NOMO-1 (cell line): Measurements from ENCODE around the gene TRMT2A.

Experiments
- DNase-seq, 2 experiments: peaks; one replicate each; lab custom pipeline; 2025; ENCODE audit not compliant: unreplicated experiment in 2 of 2; lab: John Stamatoyannopoulos, UW

TRMT2A gene

GRCh38 chr22:20107951-20108756 is 8.9 kb downstream of the TRMT2A start:
- DNase-seq = no peak

DNA sequence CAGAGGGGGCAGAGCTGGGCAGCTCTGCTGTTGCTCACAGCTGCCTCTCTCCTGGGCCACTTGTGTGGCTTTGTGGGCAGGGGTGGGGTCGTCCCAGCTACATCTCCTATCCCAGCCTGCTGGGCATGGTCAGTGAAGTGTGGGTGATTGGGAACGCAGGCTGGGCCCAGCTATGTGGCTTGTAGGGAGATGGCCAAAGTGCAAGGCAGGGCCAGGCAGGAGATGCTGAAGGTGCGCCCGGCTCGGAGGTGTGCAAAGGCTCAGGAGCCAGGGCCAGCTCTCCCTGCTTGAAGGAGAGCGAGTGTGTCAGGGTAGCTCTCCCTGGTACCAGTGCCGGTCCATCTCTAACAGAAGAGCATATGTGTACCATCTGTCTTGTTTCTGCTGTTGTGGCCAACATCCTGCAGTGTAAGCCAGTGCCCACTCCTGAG is 9.5 kb downstream of the TRMT2A start:
- no peak for DNase-seq

DNA sequence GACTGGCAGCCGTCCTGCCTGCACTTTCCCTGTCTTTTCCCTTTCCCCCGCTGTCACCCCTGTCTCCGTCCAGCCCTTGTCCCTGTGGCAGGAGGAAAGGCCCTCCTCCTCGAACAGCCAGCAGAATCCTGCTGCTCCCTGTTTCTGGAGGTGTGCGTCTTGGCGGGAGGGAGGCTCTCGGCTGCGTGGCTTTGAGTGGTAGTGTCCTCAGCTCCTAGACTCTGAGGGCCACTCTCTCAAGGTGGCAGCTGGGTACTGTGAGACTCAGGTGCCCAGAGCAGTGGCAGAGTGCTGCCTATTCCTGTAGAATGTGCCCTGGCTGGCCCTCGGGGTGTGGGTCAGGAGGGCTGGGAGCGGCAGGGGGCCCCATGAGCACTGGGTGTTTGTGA is 10.2 kb downstream of the TRMT2A start:
- DNase-seq = no peak

- no peak for DNase-seq
These were observed 10.7 kb downstream of the TRMT2A start for GRCh38 chr22:20106205-20106848.

DNA sequence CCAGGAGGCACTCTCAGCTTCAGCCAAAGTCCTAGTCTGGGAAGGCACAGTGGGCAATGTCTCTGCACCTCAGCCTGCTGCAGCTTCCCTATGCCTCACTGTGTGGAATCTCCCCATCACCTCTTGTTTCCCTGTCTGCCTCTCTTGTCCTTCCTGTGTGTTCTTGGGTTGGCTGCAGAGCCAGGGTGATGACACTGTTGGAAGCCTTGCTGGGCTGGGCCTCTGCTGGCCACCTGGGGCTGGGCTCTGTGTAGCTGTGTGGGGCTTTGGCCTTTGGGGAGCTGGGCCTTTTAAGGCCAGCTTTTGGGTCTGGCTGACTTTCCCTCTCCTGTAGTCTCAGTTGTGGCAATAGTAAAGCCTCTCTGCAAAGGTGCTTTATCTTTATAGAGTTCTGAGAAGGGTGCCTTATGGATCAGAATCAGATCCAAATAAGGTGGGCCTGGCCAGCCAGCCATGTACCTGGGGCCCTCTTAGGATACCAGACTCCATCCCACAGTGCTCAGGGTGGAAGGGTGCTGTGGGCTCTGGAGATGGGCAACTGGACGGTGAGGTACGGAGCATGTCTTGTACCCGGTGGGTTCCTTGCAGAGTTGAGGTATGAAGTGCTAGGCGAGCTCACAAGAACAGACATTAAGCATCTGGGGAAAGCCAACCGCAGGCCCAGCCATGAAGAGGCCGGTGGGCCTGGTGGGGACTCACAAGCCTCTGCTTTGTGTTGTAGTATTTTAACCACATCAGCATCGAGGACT is 11.4 kb downstream of the TRMT2A start:
- no peak for DNase-seq

DNA sequence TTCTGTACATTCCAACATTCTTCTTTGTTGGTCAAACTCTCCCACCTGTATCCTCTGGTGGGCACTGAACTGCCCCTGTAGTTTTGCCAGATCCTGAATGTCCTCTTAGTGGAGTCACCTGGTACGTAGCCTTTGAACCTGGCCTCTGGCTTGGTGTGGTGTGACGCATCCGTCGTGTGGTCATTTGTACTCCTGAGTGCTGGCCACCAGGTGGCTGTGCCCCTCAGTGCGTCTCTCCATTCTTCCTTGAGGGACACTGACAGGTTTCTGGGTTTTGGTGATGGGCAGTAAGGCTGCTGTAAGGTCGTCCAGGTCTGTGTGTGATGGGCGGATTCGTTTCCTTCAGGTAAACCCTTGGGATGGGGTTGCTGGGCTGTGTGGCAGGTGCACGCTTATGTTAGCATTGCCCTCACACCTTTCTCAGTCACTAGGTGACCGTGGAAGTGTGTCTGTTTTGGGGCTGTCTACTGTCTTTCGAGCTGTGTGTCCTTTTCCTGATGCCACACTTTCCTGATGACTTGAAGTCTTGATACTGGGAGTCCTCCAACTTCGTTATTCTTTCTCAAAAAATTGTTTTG is 14.7 kb downstream of the TRMT2A start:
- DNase-seq = no peak

- no peak for DNase-seq
These were observed 15.4 kb downstream of the TRMT2A start for GRCh38 chr22:20101638-20102037.

DNA sequence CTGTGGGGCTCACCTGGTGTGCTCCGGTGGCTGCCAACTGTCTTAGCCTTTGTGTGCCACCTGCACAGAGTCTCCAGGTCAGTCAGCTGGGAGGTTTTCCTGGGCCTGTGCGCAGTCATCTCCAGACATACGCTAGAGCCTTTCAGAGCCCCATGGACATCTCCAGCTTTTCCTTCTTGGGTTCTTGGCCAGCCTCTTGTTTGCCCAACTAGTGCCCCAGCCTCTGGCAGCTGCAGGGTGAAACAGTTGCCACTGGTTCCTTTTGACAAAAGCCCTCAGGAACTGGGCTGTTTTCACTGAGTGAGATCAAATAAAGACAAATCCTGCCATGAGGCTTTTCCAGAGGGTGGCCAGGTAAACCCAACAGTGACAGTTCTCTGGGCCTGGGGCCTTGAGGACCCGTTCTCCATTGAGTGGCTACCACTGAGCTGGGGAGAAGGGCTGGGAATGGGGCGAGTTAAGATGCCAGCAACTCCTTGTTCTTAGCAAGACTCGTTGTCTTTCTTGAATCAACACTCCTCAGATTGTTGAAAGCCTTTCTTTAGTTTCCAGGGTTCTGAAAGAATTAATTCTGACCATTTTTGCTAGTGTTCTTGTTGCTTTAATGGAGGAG is 17.8 kb downstream of the TRMT2A start:
- DNase-seq = no peak

- DNase-seq = no peak
These were observed 20.2 kb downstream of the TRMT2A start for GRCh38 chr22:20096574-20097420.

- no peak for DNase-seq
These were observed 21.5 kb downstream of the TRMT2A start for GRCh38 chr22:20095521-20095920.

DNA sequence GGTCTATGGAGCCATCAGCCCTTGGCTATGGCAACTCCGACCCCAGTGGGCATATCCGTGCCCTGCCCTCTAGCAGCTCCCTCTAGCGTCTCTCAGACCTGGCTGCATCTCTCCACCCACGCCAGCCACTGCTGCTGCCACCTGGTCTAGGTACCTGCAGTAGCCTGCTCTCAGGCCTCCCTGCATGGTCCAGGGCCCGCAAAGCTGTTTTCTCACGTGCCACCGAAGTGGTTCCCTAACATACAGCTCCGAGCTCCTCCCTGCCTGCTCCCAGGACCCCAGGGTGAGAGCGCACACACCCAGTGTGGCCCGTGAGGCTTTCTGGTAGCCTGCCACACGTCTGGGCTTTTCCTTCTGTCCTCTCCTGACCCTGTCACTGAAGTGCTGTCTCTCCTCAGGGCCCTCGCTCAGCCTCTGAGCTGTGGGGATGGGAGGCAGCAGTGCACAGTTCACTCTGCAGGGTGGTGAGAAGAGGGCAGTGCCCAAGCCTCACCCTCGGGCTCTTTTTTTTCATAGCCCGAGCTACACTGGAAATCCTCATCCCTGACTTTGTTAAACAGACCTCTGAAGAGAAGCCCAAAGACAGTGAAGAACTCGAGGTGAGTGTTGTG is 22.7 kb downstream of the TRMT2A start:
- no peak for DNase-seq

DNA sequence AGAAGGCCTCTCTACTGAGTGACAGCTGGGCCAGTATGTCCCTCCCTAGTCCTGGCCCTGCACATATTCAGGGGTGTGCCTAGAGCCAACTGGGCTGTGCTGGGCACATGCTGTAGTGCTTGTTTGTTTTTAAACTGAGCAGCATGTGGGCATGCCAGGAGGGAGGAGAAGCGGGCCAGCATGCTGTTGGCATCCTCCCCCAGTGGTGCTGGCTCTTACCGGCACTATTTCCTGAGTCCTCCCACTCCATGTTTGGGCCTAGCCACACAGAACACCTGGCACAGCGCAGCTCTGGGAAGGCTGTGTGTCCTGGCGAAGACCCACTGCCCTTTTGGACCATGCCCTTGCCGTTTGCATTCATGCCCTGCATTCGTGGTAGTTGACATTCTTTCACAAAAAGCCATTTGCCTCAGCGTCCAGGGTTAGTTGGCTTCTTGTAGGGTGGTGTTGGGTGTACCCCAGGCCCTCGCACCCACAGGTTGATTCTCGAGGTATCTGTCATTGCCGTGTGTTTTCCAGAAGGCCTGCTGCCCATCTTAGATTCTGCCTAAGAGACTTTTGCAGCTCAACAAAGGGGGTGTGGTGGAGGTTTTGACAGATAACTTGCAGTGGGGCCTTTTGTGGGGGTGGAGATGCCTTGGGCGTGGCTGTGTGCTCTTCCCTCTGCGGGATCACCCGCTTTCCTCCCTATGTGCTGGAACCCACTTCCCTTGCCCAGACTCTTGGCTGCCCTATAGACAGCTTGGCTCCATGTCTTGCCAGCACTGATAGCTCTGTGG is 23.4 kb downstream of the TRMT2A start:
- no peak for DNase-seq

DNA sequence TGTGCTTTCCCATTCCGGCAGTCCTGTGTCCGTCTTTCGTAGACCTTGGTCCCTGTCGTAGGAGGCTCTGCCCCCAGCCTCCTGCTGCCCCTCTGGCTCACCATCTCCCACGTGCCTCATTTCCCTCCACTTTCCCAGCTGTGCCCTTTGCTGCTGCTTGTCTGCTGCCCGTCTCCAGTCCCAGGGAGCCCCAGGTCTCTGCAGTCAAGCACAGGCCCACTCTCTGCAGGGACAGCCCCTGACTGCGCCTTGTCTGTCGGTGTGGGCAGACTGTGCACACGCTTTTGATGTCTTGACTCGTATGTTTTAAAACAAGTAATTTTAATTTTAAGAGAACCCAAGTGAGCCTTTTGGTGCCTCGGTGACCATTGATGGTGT is 24.6 kb downstream of the TRMT2A start:
- no peak for DNase-seq

DNA sequence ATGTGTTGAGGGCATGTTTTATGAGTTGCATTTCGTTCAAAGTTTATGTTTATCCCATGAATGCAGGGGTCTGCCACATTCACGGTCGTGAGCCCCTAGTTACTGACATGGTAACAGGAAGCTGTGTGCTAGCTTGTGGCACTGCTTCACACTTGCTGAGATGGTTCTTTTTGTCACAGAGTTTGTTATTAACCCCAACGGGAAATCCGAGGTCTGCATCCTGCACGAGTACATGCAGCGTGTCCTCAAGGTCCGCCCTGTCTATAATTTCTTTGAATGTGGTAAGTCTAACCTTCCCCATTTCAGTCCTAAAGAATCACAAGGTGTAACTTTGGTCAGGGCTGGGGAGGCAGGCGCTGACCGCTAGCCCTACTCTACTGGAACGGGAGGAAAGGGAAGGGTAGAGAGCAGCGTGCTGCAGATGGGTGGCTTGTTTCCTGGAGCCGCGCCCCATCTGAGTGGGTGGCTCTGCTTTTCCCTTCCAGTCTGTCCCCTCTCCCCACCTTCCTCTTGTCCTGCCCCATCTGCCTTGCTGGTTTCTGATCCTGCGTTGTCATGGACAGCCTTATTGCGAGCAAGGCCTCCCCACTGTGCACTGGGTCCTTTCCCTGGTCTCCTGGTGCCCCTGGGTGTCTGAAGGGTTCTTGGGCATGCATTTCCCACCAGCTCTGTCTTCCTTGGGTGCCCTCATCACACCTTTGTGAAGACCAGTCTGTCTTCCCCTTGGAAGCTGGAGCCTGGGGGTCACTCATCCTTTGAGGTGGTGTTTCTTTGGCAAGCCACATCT is 25.1 kb downstream of the TRMT2A start:
- DNase-seq = no peak

DNA sequence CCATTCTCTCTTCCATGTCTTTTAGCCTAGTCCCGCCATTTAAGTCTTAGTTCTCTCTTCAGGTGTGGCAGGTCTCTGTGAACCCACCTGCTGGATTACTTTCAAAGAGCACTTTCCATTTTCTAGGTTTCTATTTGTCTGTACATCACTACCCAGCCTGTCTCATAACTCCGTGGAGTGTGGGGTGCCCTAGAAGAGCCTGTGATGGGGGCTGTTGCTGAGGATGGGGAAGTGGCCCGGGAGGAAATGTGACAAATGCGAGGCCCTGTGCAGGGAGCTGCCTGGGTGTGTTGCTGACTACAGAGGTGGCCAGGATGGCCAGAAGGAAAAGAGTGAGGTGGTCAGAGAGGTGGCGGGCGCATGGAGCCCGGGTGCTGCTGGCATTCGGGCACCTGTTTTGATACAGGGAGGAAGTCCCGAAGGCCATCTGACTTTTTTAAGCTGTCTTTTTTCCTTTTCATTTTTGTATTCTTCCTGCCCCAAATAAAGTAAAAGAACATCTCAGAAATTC is 26.2 kb downstream of the TRMT2A start:
- no peak for DNase-seq

DNA sequence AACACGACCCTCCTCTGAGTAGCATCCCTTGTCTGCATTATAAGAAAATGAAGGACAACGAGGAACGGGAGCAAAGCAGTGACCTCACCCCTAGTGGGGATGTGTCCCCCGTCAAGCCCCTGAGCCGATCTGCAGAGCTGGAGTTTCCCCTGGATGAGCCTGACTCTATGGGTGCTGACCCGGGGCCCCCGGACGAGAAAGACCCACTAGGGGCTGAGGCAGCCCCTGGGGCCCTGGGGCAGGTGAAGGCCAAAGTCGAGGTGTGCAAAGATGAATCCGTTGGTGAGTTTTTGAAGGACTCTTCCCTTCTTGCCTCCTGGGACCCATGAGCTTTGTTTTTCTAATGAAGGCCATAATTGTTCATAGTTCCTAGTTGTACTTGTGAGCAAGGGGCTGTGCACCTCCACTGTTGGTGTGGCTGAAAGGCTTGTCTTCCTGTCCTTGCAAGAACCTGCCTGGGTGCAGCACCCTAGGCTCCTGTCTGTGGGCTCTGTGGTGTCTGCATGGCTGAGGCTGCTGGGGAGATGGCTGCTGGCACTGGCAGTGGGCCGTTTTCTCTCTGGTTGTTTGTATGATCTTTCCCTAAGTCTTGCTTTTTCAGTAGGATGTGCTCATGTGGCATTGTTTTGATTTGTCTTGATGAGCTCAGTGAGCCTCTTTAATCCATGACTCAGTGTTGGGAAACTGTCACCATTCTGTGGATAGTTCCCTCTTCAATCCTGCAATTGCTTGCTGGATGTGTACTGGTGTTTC is 26.9 kb downstream of the TRMT2A start:
- no peak for DNase-seq
